Transverse colon (tissue), 4 donors: ENCODE measurements around the gene SRL. TPM values are rescaled to one million over a fixed set of nuclear protein-coding genes. Genes with fewer than 3 reads are reported as not detected.

Experiments used
- DNase-seq: peaks from one replicate; pipeline ENCODE4 v3.0.0-alpha.2; 2019
- H3K27ac ChIP-seq, 4 donors: fragments of 200-600 bp; sonication (generic); 2 replicates each; pipeline ENCODE4 v1.5.1; 2016 to 2018; ENCODE audit warnings: inconsistent platforms in 4 of 4
- H3K27me3 ChIP-seq: fragments of 200-600 bp; sonication (generic); 2 replicates; pipeline ENCODE4 v1.5.1; 2017; ENCODE audit warnings: inconsistent platforms
- H3K36me3 ChIP-seq, 4 donors: fragments of 200-600 bp; sonication (generic); 2 replicates each; pipeline ENCODE4 v1.5.1; 2017 to 2019; ENCODE audit warnings: inconsistent platforms in 4 of 4
- H3K4me1 ChIP-seq, 4 donors: fragments of 200-600 bp; sonication (generic); 2 replicates each; pipeline ENCODE4 v1.5.1; 2017 to 2020; ENCODE audit warnings: inconsistent platforms in 4 of 4
- H3K4me3 ChIP-seq, 4 donors: fragments of 200-600 bp; sonication (generic); 1 replicate in 1 of 4; 2 replicates in 3 of 4; pipeline versions ENCODE4 v1.5.1 to v1.6.1; 2017 to 2019; ENCODE audit warnings: inconsistent platforms in 4 of 4
- H3K9me3 ChIP-seq, 2 donors: fragments of 200-600 bp; sonication (generic); 2 replicates each; pipeline ENCODE4 v1.5.1; 2017 to 2019; ENCODE audit warnings: inconsistent platforms in 2 of 2
- CTCF ChIP-seq, 5 experiments: fragments of 200-600 bp in 3 of 5; fragments of 450-650 bp in 2 of 5; sonication (generic) in 3 of 5; IDR thresholded peaks; 1 replicate in 2 of 5; 2 replicates in 3 of 5; pipeline ENCODE4 v1.5.1; 2016 to 2017; ENCODE audit warnings: antibody characterized with exemption in 5 of 5, inconsistent platforms in 3 of 5, mild to moderate bottlenecking in 2 of 5, moderate library complexity in 1 of 5
- EP300 ChIP-seq: sonication (generic); formaldehyde crosslinking; IDR thresholded peaks from one replicate; pipeline ENCODE4 v1.6.1; 2017; ENCODE audit warnings: antibody characterized with exemption, low read depth
- POLR2A ChIP-seq: fragments of 450-650 bp; IDR thresholded peaks from one replicate; pipeline ENCODE4 v1.6.1; 2016; ENCODE audit warnings: antibody characterized with exemption, mild to moderate bottlenecking, moderate library complexity
- POLR2AphosphoS5 ChIP-seq, 3 donors: sonication (generic); formaldehyde crosslinking; IDR thresholded peaks; one replicate each; pipeline ENCODE4 v1.6.1; 2016; ENCODE audit warnings: antibody characterized with exemption in 3 of 3
- WGBS, 2 donors: methylation state at CpG; one replicate each; pipeline ENCODE4 v1.1.5; 2018; ENCODE audit warnings: low coverage in 1 of 2; 5-methylcytosine and 5-hydroxymethylcytosine counted together
- in situ Hi-C, 4 donors: fragments of 200-750 bp; cut with MboI; loops; one replicate each; pipeline versions ENCODE4 v1.15.0 to v1.15.1; 2017; ENCODE audit warnings: low sequenced_read_pairs in 3 of 4, low pct_ligation_motif_present in 1 of 4, low pct_unique_long_range_greater_than_20kb in 1 of 4
- intact Hi-C: fragments of 100-400 bp; cut with DNase I; formaldehyde crosslinking; loops from one replicate; pipeline ENCODE4 v1.15.1; 2023; ENCODE audit warnings: low total_unique reads
- total RNA-seq, 4 donors: library from RNA; depleted of rRNA; stranded (reverse); fragments of >200 nt; gene quantifications; one replicate each; pipeline ENCODE4 v1.1.0, GENCODE V29; 2016

Gene SRL
- total RNA-seq, 4 donors from 2014 or later = 0.32 to 0.68 TPM; not detected in 2

DNA sequence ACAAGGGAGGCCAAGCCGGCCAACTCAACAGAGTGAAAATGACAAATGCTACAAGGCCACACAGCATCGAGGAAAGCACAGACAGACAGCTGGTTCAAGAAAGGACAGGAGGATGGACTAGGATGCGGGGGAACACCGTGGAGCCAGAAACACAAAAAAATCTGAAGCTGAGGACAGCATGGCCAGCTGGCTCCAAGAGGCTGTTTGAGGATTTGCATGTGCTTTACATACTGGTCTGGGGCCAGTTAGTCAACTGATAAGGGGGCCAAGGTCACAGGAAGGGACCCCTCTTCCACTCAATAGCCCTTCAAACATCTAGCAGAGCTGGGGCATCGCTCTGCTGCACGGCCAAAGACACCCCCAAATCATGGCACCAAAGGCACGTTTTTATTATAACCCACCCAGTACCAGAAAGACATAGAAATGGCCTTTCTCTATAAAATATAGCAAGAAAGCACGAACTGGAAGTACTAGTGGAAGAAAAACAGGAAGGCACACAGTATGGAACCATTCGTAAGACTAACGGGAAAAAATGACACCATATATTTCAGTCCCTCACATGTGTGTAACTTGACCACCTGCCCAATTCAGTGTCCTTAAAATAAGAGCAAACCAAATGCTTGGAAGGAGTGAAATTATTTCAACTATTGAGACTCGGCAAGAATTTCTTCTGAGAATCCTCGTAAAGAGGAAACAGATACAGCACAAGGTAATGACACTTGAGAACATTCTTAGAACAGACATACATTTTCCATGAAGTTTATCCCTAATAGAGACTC, 7.8 kb upstream of the SRL start:
- H3K27me3 ChIP-seq = no peaks in the 10 kb centered on the region
- H3K27ac ChIP-seq = no peak overlapping the region
- intact Hi-C loops (loop anchor here (5.0 to 10.0 kb wide), 2 partner anchors 132 to 265 kb away; partner anchors contain the start of gene ADCY9), in situ Hi-C loops (no loop called here)
- H3K4me1 ChIP-seq = peaks cover 0 to 7% (median 0%) of the 10 kb centered on the region in 4 donors
- TF ChIP-seq POLR2A (no peak), CTCF (IDR thresholded peaks at IDR 0.05) (no peak), POLR2AphosphoS5 (IDR thresholded peaks at IDR 0.05) (no peak), EP300 (no peak)
- WGBS, 2 donors = 80 to 87% methylated on average over 5 to 12 of the region's 12 CpGs
- no peaks in the 10 kb centered on the region for H3K36me3 ChIP-seq
- DNase-seq = no peak
- no peak overlapping the region for H3K4me3 ChIP-seq
- no peaks in the 10 kb centered on the region for H3K9me3 ChIP-seq

- in situ Hi-C loops (no loop called here), intact Hi-C loops (no loop called here)
- no peak overlapping the region for H3K4me3 ChIP-seq
- WGBS, 2 donors = 81 to 100% methylated on average over 2 to 7 of the region's 7 CpGs
- TF ChIP-seq POLR2AphosphoS5 (IDR thresholded peaks at IDR 0.05) (no peak), POLR2A (no peak), EP300 (no peak), CTCF (IDR thresholded peaks at IDR 0.05) (no peak)
- no peaks in the 10 kb centered on the region for H3K4me1 ChIP-seq
- no peaks in the 10 kb centered on the region for H3K9me3 ChIP-seq
- H3K27ac ChIP-seq = no peak overlapping the region
- DNase-seq = no peak
- no peaks in the 10 kb centered on the region for H3K27me3 ChIP-seq
- no peaks in the 10 kb centered on the region for H3K36me3 ChIP-seq
Measured at GRCh38 chr16:4247460-4247784, 5.5 kb upstream of the SRL start.

DNA sequence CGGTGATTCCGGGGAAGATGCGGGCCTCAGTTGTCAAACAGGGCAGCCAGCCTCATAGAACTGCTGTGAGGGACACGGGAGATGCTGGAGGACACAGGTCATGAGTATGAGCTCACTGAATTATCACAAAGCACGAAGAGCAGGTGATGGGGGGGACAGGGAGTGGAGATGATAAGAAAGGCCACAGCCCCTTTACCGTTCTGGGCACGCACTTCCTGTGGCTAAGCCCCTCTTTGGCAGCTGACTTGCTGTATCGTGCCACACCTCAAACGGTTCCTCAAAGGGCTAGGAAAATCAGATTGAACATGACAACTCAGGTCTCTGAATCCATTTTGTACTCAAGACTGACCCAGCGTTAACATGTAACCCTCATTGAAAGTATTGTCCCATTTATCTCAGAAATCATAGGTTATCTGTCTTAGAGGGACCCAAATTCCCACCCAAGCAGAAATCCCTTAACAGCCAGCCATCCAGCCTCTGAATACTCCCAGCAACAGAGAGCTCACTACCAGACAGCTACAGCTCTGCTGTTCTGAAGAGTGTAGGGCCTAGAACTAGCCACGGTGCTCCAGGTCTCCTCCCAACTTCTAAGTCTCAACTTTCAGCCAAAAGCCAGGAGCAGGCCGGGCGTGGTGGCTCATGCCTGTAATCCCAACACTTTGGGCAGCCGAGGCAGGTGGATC, 5.0 kb upstream of the SRL start:
- intact Hi-C loops (no loop called here), in situ Hi-C loops (no loop called here)
- no peaks in the 10 kb centered on the region for H3K4me1 ChIP-seq
- no peak overlapping the region for H3K27ac ChIP-seq
- no peaks in the 10 kb centered on the region for H3K27me3 ChIP-seq
- no peak overlapping the region for H3K4me3 ChIP-seq
- 78% methylated on average over 14 of the region's 14 CpGs; no CpG with 5 or more reads in 1 of the 2 donors for WGBS, 2 donors
- no peaks in the 10 kb centered on the region for H3K9me3 ChIP-seq
- no peak for TF ChIP-seq POLR2A
- DNase-seq = no peak
- H3K36me3 ChIP-seq = no peaks in the 10 kb centered on the region

DNA sequence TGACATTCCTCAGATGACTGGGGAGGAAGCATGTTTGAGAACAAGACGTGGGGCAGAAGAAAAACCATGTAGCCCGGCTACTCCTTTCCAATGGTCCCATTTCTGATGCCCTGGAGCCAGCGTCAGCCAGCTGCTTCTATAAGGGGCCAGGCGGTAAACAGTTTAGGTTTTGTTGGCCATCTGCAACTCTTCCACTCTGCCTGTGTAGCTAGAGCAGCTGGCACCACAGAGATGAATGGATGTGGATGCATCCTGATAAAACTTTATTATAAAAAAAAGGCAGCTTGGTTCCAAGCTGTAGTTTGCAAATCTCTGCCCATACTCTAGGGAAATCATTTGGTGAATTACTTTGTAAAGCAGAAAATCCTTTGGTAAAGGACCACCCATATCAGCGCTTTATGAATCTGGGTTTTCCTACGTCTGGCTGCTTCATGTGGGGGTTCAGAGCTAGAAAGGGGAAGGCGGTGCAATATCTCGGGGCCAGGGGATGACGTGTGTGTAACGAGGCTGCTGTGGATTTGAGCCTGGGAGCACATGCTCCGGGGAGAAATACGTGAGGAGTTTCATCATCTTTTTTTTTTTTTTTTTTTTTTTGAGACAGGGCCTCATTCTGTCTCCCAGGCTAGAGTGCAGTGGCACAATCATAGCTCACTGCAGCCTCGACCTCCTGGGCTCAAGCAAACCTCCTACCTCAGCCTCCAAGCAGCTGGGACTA, 3.4 kb upstream of the SRL start:
- intact Hi-C loops = no loop called here
- in situ Hi-C loops = no loop called here
- H3K4me3 ChIP-seq = no peak overlapping the region
- 68 to 76% methylated on average over 8 to 13 of the region's 13 CpGs for WGBS, 2 donors
- no peaks in the 10 kb centered on the region for H3K36me3 ChIP-seq
- no peak overlapping the region for H3K27ac ChIP-seq
- H3K9me3 ChIP-seq = no peaks in the 10 kb centered on the region
- no peak for TF ChIP-seq EP300
- TF ChIP-seq POLR2AphosphoS5 (IDR thresholded peaks at IDR 0.05) = no peak
- TF ChIP-seq CTCF (IDR thresholded peaks at IDR 0.05) = no peak
- TF ChIP-seq POLR2A = no peak
- no peaks in the 10 kb centered on the region for H3K4me1 ChIP-seq
- H3K27me3 ChIP-seq = no peaks in the 10 kb centered on the region
- no peak for DNase-seq
